ENCODE results near the gene SEC23A. TPM values are rescaled to one million over a fixed set of nuclear protein-coding genes. Genes with fewer than 3 reads are reported as not detected.
A peak's percentile ranks its signal among the peaks of the same experiment; 100 is the strongest.

The SEC23A gene
- total RNA-seq, 1 experiment from 2014 or later = 62.9 TPM

DNA sequence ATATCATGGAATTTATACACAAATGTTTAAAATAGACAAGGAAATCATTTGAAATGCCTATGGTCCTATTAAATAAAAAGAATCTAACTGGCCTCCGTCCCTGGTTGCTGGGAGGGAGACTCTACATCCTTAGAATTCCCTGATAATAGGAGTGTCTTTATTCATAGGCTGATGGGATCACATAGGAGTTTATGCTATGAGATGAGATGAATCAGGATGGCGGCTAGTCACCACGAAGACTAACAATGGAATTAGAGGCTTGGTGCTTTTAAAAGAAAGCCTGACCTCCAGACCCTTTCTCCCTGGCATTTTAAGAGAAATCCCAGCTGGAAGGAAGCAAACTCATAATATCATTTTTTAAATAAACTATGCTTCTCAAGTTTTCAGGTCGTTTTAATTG is 69.7 kb downstream of the SEC23A start:
- Mint-ChIP-seq H3K27ac (no peak overlapping the region), H3K27me3 (ENCODE audit: low read depth) (no peaks in the 10 kb centered on the region), H3K36me3 (peaks cover 21% of the 10 kb centered on the region), H3K9me3 (no peaks in the 10 kb centered on the region), H3K4me1 (no peaks in the 10 kb centered on the region), H3K4me3 (no peak overlapping the region)
- DNase-seq (ENCODE audit: low spot score) (no peak), ATAC-seq (no peak)
- ChIA-PET POLR2A (no interaction called here), CTCF (interaction anchor here (1.3 kb wide), 1 partner anchor 10 kb away, joined by 5 read pairs; no protein-coding TSS in a partner anchor)
- TF ChIP-seq, protein P1, sequence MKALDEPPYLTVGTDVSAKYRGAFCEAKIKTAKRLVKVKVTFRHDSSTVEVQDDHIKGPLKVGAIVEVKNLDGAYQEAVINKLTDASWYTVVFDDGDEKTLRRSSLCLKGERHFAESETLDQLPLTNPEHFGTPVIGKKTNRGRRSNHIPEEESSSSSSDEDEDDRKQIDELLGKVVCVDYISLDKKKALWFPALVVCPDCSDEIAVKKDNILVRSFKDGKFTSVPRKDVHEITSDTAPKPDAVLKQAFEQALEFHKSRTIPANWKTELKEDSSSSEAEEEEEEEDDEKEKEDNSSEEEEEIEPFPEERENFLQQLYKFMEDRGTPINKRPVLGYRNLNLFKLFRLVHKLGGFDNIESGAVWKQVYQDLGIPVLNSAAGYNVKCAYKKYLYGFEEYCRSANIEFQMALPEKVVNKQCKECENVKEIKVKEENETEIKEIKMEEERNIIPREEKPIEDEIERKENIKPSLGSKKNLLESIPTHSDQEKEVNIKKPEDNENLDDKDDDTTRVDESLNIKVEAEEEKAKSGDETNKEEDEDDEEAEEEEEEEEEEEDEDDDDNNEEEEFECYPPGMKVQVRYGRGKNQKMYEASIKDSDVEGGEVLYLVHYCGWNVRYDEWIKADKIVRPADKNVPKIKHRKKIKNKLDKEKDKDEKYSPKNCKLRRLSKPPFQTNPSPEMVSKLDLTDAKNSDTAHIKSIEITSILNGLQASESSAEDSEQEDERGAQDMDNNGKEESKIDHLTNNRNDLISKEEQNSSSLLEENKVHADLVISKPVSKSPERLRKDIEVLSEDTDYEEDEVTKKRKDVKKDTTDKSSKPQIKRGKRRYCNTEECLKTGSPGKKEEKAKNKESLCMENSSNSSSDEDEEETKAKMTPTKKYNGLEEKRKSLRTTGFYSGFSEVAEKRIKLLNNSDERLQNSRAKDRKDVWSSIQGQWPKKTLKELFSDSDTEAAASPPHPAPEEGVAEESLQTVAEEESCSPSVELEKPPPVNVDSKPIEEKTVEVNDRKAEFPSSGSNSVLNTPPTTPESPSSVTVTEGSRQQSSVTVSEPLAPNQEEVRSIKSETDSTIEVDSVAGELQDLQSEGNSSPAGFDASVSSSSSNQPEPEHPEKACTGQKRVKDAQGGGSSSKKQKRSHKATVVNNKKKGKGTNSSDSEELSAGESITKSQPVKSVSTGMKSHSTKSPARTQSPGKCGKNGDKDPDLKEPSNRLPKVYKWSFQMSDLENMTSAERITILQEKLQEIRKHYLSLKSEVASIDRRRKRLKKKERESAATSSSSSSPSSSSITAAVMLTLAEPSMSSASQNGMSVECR (CRISPR knock-in tag; IDR thresholded peaks at IDR 0.05; ENCODE audit: borderline replicate concordance) = no peak
- TF ChIP-seq, protein P2, sequence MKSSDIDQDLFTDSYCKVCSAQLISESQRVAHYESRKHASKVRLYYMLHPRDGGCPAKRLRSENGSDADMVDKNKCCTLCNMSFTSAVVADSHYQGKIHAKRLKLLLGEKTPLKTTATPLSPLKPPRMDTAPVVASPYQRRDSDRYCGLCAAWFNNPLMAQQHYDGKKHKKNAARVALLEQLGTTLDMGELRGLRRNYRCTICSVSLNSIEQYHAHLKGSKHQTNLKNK (CRISPR knock-in tag; IDR thresholded peaks at IDR 0.05) = no peak
- no peak for TF ChIP-seq ZNF263 (CRISPR knock-in tag; IDR thresholded peaks at IDR 0.05; ENCODE audit: low read depth)
- TF ChIP-seq ZBTB21 (CRISPR knock-in tag; IDR thresholded peaks at IDR 0.05; ENCODE audit: borderline replicate concordance) = no peak
- TF ChIP-seq MXD4 (CRISPR knock-in tag; IDR thresholded peaks at IDR 0.05; ENCODE audit: borderline replicate concordance) = no peak
- no peak for TF ChIP-seq MYBL2 (CRISPR knock-in tag; IDR thresholded peaks at IDR 0.05)
- no peak for TF ChIP-seq FOXP1 (CRISPR knock-in tag; IDR thresholded peaks at IDR 0.05; ENCODE audit: borderline replicate concordance)
- TF ChIP-seq NR2C2 (CRISPR knock-in tag; IDR thresholded peaks at IDR 0.05) = no peak
- no peak for TF ChIP-seq SOX15 (CRISPR knock-in tag; IDR thresholded peaks at IDR 0.05)

DNA sequence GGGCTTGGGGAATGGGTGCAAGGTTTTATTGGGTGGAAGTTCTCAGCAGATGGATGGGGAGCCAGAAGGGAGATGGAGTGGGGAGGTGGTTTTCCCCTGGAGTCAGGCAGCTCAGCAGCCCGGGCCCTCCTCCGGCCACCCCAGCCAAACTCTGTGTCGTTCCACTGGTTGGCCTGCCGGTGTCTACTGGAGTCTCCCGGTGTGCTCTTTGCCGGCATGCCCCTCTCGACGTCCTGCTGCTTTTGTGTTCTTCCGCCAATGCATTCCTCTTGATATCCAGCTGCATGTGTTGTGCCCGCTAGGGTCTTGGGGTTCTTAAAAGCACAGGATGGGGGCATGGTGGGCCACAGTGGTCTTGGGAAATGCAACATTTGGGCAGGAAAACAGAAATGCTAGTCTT is 72.8 kb downstream of the SEC23A start:
- DNase-seq (ENCODE audit: low spot score) (no peak), ATAC-seq (no peak)
- Mint-ChIP-seq H3K27ac (no peak overlapping the region), H3K4me3 (no peak overlapping the region), H3K27me3 (ENCODE audit: low read depth) (no peaks in the 10 kb centered on the region), H3K4me1 (no peaks in the 10 kb centered on the region), H3K36me3 (peaks cover 21% of the 10 kb centered on the region), H3K9me3 (no peaks in the 10 kb centered on the region)
- CTCF ChIA-PET = no interaction called here
- POLR2A ChIA-PET = no interaction called here
- TF ChIP-seq, protein P3, sequence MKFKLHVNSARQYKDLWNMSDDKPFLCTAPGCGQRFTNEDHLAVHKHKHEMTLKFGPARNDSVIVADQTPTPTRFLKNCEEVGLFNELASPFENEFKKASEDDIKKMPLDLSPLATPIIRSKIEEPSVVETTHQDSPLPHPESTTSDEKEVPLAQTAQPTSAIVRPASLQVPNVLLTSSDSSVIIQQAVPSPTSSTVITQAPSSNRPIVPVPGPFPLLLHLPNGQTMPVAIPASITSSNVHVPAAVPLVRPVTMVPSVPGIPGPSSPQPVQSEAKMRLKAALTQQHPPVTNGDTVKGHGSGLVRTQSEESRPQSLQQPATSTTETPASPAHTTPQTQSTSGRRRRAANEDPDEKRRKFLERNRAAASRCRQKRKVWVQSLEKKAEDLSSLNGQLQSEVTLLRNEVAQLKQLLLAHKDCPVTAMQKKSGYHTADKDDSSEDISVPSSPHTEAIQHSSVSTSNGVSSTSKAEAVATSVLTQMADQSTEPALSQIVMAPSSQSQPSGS (CRISPR knock-in tag; IDR thresholded peaks at IDR 0.05; ENCODE audit: borderline replicate concordance, low read depth) = no peak
- TF ChIP-seq, protein P4, sequence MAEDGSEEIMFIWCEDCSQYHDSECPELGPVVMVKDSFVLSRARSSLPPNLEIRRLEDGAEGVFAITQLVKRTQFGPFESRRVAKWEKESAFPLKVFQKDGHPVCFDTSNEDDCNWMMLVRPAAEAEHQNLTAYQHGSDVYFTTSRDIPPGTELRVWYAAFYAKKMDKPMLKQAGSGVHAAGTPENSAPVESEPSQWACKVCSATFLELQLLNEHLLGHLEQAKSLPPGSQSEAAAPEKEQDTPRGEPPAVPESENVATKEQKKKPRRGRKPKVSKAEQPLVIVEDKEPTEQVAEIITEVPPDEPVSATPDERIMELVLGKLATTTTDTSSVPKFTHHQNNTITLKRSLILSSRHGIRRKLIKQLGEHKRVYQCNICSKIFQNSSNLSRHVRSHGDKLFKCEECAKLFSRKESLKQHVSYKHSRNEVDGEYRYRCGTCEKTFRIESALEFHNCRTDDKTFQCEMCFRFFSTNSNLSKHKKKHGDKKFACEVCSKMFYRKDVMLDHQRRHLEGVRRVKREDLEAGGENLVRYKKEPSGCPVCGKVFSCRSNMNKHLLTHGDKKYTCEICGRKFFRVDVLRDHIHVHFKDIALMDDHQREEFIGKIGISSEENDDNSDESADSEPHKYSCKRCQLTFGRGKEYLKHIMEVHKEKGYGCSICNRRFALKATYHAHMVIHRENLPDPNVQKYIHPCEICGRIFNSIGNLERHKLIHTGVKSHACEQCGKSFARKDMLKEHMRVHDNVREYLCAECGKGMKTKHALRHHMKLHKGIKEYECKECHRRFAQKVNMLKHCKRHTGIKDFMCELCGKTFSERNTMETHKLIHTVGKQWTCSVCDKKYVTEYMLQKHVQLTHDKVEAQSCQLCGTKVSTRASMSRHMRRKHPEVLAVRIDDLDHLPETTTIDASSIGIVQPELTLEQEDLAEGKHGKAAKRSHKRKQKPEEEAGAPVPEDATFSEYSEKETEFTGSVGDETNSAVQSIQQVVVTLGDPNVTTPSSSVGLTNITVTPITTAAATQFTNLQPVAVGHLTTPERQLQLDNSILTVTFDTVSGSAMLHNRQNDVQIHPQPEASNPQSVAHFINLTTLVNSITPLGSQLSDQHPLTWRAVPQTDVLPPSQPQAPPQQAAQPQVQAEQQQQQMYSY (CRISPR knock-in tag; IDR thresholded peaks at IDR 0.05) = no peak

DNA sequence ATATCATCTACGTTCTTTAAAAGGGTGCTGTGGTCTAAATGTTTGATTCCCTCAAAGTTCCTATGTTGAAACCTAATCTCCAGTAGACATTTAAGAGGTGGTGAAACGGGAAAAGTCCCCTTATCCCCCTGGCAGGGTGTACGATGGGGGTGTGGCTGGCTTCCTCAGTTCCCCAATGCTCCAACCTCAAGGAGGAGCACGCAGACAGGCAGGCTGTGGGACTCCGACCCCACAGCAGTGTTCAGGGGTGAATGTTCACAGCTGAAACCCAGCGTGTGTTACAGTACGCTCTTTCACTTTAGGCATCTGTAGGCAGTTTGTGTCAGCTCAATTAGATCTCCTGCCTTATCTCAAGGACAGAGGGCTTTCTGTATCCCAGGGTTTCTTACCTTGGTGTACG is 73.2 kb downstream of the SEC23A start:
- ATAC-seq = no peak
- Mint-ChIP-seq H3K9me3 (no peaks in the 10 kb centered on the region), H3K36me3 (peaks cover 21% of the 10 kb centered on the region), H3K4me1 (no peaks in the 10 kb centered on the region), H3K27ac (peak overlapping the region; percentile 12; the same call in 1 of the 2 replicates), H3K4me3 (no peak overlapping the region), H3K27me3 (ENCODE audit: low read depth) (no peaks in the 10 kb centered on the region)
- CTCF ChIA-PET = no interaction called here
- POLR2A ChIA-PET = no interaction called here
- no peak for DNase-seq (ENCODE audit: low spot score)
- TF ChIP-seq NFYB (CRISPR knock-in tag; conservative IDR thresholded peaks at IDR 0.05; ENCODE audit: low read depth) (no peak), NR2C2 (CRISPR knock-in tag; IDR thresholded peaks at IDR 0.05) (no peak), ZNF121 (CRISPR knock-in tag; IDR thresholded peaks at IDR 0.05) (no peak)
- TF ChIP-seq, protein P5, sequence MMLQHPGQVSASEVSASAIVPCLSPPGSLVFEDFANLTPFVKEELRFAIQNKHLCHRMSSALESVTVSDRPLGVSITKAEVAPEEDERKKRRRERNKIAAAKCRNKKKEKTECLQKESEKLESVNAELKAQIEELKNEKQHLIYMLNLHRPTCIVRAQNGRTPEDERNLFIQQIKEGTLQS (CRISPR knock-in tag; conservative IDR thresholded peaks at IDR 0.05) = no peak
- TF ChIP-seq, protein P6, sequence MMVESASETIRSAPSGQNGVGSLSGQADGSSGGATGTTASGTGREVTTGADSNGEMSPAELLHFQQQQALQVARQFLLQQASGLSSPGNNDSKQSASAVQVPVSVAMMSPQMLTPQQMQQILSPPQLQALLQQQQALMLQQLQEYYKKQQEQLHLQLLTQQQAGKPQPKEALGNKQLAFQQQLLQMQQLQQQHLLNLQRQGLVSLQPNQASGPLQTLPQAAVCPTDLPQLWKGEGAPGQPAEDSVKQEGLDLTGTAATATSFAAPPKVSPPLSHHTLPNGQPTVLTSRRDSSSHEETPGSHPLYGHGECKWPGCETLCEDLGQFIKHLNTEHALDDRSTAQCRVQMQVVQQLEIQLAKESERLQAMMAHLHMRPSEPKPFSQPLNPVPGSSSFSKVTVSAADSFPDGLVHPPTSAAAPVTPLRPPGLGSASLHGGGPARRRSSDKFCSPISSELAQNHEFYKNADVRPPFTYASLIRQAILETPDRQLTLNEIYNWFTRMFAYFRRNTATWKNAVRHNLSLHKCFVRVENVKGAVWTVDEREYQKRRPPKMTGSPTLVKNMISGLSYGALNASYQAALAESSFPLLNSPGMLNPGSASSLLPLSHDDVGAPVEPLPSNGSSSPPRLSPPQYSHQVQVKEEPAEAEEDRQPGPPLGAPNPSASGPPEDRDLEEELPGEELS (CRISPR knock-in tag; IDR thresholded peaks at IDR 0.05) = no peak
- TF ChIP-seq, protein P7, sequence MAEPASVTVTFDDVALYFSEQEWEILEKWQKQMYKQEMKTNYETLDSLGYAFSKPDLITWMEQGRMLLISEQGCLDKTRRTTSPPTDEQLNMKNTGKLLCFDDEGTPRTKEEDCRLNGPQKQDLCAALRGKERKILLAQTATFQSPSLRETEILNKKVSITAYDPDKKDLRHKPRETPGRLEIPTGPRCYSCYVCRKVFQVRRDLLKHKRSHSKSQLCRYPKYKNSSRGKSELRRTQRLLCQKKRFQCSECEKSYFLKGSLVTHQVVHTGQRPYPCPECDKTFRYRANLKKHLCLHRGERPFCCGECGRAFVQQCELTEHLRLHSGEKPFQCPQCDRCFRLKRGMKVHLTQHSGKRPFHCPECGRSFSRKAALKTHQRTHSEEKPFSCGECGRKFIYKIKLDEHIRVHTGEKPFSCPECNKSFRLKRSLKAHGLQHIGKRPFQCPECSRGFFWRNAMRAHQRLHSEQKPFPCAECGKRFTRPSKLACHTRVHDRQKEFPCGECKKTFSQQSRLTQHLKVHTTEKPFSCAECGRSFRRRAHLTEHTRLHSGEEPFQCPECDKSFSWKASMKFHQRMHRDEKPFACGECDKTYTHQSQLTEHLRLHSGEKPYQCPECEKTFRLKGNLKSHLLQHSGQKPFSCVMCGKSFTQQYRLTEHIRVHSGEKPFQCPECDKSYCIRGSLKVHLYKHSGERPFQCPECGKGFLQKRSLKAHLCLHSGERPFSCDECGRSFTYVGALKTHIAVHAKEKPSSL (CRISPR knock-in tag; conservative IDR thresholded peaks at IDR 0.05) = no peak

All from WTC11 (cell line).